GM20000 (cell line): ENCODE results near the gene ID1.
"Not testable (repeated sequence)": the region's sequence is repeated elsewhere in the genome, so short reads cannot be mapped to it uniquely, and the experiment has no call there.

Experiments
- DNase-seq: peaks from one replicate; pipeline ENCODE4 v3.0.0; 2012; ENCODE audit warnings: low spot score
- CTCF ChIP-seq: IDR thresholded peaks from 2 replicates; pipeline ENCODE4 v1.5.1; 2012; ENCODE audit warnings: mild to moderate bottlenecking, control low read depth; ENCODE audit errors: extremely low read depth, missing control alignments

The ID1 gene

GRCh38 chr20:31604567-31605030 is 490 bp upstream of the ID1 start:
- TF ChIP-seq CTCF, result no peak

GRCh38 chr20:31605902-31606803 is 1.1 kb downstream of the ID1 start:
- DNase-seq, result peak; percentile 53
- TF ChIP-seq CTCF, result no peak

More at GRCh38 chr20:31604567-31605030, 490 bp upstream of the ID1 start:
- DNase-seq, result no peak

- TF ChIP-seq CTCF, result no peak
- peak; percentile 33 for DNase-seq
Measured at GRCh38 chr20:31606804-31607639, 1.9 kb downstream of the ID1 start.

GRCh38 chr20:31607640-31608250 is 2.7 kb downstream of the ID1 start:
- peak; percentile 24 for DNase-seq
- TF ChIP-seq CTCF, result no peak

GRCh38 chr20:31608251-31608945 is 3.3 kb downstream of the ID1 start:
- DNase-seq, result peak; percentile 9
- TF ChIP-seq CTCF, result no peak

GRCh38 chr20:31612271-31612640 is 7.2 kb downstream of the ID1 start:
- DNase-seq, result not testable (repeated sequence)

GRCh38 chr20:31615416-31615815 is 10.3 kb downstream of the ID1 start:
- TF ChIP-seq CTCF, result no peak
- no peak for DNase-seq
